Adrenal gland (tissue), 5 donors: ENCODE results near the gene THBS3.

Source experiments
- CTCF ChIP-seq, 6 experiments: fragments of 450-650 bp in 4 of 6; fragments of 200-600 bp in 2 of 6; sonication (generic) in 1 of 6; IDR thresholded peaks; 1 replicate in 5 of 6; 2 replicates in 1 of 6; pipeline versions ENCODE4 v1.5.1 to v1.8.0; 2016 to 2021; ENCODE audit warnings: antibody characterized with exemption in 6 of 6, mild to moderate bottlenecking in 2 of 6, moderate library complexity in 1 of 6
- POLR2A ChIP-seq, 2 donors: fragments of 450-650 bp; IDR thresholded peaks; one replicate each; pipeline ENCODE4 v1.6.1; 2017; ENCODE audit warnings: antibody characterized with exemption in 2 of 2, mild to moderate bottlenecking in 2 of 2, moderate library complexity in 1 of 2
- donor health status: DM: no; HTN: no; CAD: no.

- TF ChIP-seq CTCF (IDR thresholded peaks at IDR 0.05): no peak
- TF ChIP-seq POLR2A (IDR thresholded peaks at IDR 0.05): no peak
Measured at GRCh38 chr1:155185783-155186066, 22.0 kb downstream of the THBS3 start.
